OCI-LY1 (cell line): ENCODE measurements around the gene BTBD2.

ENCODE experiments used
- H2AFZ ChIP-seq: fragments of 200-600 bp; sonication (generic), shearing (Covaris generic); 2 replicates; pipeline ENCODE4 v1.6.0; 2014; ENCODE audit warnings: antibody characterized with exemption, mild to moderate bottlenecking, low read length
- H3F3A ChIP-seq: fragments of 200-600 bp; sonication (generic), shearing (Covaris generic); 2 replicates; pipeline ENCODE4 v1.6.0; 2014; ENCODE audit warnings: mild to moderate bottlenecking, antibody characterized with exemption, low read length, moderate library complexity; ENCODE audit not compliant: insufficient read depth
- H3K27ac ChIP-seq: fragments of 200-600 bp; sonication (generic); 2 replicates; pipeline ENCODE4 v1.5.1; 2014; ENCODE audit warnings: low read length, mixed run types, mild to moderate bottlenecking, low read depth; ENCODE audit not compliant: poor library complexity, severe bottlenecking
- H3K27me3 ChIP-seq: fragments of 200-600 bp; sonication (generic); 2 replicates; pipeline ENCODE4 v1.6.0; 2014; ENCODE audit warnings: antibody characterized with exemption, mild to moderate bottlenecking, low read length, moderate library complexity; ENCODE audit not compliant: insufficient read depth
- H3K36me3 ChIP-seq: fragments of 200-600 bp; sonication (generic); 2 replicates; pipeline ENCODE4 v1.6.1; 2014; ENCODE audit warnings: mild to moderate bottlenecking, antibody characterized with exemption, low read length, moderate library complexity, mixed read lengths; ENCODE audit not compliant: insufficient read depth
- H3K4me1 ChIP-seq: fragments of 200-600 bp; sonication (generic); 2 replicates; pipeline ENCODE4 v1.5.1; 2014; ENCODE audit warnings: mild to moderate bottlenecking, low read length, moderate library complexity; ENCODE audit not compliant: insufficient read depth, severe bottlenecking
- H3K4me2 ChIP-seq: fragments of 200-600 bp; sonication (generic), shearing (Covaris generic); 2 replicates; pipeline ENCODE4 v1.6.1; 2014; ENCODE audit warnings: low read length
- H3K4me3 ChIP-seq: fragments of 200-600 bp; sonication (generic); 2 replicates; pipeline ENCODE4 v1.5.1; 2014; ENCODE audit warnings: low read length, low read depth, mild to moderate bottlenecking, mixed read lengths; ENCODE audit not compliant: poor library complexity, severe bottlenecking
- H3K79me2 ChIP-seq: fragments of 200-600 bp; shearing (Covaris generic); 2 replicates; pipeline ENCODE4 v1.6.1; 2016; ENCODE audit warnings: mixed run types, low read length, mixed read lengths; ENCODE audit not compliant: insufficient read depth
- H3K9ac ChIP-seq: fragments of 200-600 bp; sonication (generic), shearing (Covaris generic); 2 replicates; pipeline ENCODE4 v1.6.1; 2014; ENCODE audit warnings: mild to moderate bottlenecking, low read length, mixed read lengths
- H3K9me2 ChIP-seq: fragments of 200-600 bp; sonication (generic), shearing (Covaris generic); 2 replicates; pipeline ENCODE4 v1.6.1; 2014; ENCODE audit warnings: low read depth, mild to moderate bottlenecking, low read length, mixed read lengths
- H3K9me3 ChIP-seq: fragments of 200-600 bp; shearing (Covaris generic); 2 replicates; pipeline ENCODE4 v1.6.1; 2014; ENCODE audit warnings: low read length, mixed read lengths
- H4K20me1 ChIP-seq: fragments of 200-600 bp; sonication (generic), shearing (Covaris generic); 2 replicates; pipeline ENCODE4 v1.6.0; 2016; ENCODE audit warnings: mild to moderate bottlenecking, low read length; ENCODE audit not compliant: insufficient read depth
- EZH2 ChIP-seq: fragments of 200-600 bp; sonication (generic), shearing (Covaris generic); IDR thresholded peaks from 2 replicates; pipeline ENCODE4 v1.8.0; 2017; ENCODE audit warnings: borderline replicate concordance, mixed run types, mild to moderate bottlenecking, antibody characterized with exemption, low read length, moderate library complexity, mixed read lengths
- TF ChIP-seq, protein P1 (sequence below): fragments of 200-600 bp; sonication (generic), shearing (Covaris generic); IDR thresholded peaks from 2 replicates; pipeline ENCODE4 v1.5.1; 2017; ENCODE audit warnings: mild to moderate bottlenecking, antibody characterized with exemption, low read length, moderate library complexity, mixed read lengths

Gene BTBD2

DNA sequence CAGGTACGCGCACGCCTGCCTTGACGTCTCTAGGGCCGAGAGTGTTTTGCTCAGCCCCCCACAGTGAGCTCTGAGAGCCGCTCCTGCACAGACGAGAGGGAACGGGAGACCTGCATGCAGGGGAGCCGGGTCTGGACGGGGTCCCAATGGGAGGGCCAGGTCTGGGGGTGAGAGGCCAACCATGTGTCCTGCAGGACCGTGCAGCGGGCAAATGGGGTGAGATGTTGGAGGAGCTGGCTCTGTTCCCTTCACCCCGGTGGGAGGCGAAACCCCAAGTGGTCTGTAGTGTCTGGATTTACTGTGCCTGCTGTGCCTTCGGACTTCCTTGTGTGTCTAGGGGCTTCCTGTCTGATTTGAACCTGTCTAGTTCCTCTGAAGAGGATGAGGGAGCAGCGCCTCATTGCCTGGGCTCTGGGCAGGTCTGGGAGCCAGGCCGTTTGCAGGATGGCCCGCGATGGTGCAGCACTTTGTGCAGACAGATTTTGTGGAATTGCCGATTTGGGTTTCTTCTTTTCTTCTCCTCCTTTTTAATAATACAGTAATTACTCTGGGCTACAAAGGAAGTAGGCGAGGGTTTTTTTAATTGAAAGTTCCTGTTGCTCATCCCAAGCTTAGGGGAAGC lies 72.5 kb downstream of the BTBD2 start:
- Histone ChIP-seq H3K27me3 (no peaks in the 10 kb centered on the region), H3K4me2 (peak overlapping the region; percentile 87), H3K4me3 (peak overlapping the region; percentile 76), H3K36me3 (0 out of 2 replicates have a peak, but pooled peaks cover 5% of the 10 kb centered on the region), H3K79me2 (peaks cover 38% of the 10 kb centered on the region), H3K4me1 (peaks cover 34% of the 10 kb centered on the region), H3F3A (peaks cover 4% of the 10 kb centered on the region; the same call in 1 of the 2 replicates), H3K9me3 (no peaks in the 10 kb centered on the region), H2AFZ (no peak overlapping the region), H4K20me1 (no peaks in the 10 kb centered on the region), H3K27ac (peak overlapping the region; percentile 84), H3K9ac (peak overlapping the region; percentile 70), H3K9me2 (no peaks in the 10 kb centered on the region)
- TF ChIP-seq, protein P1, sequence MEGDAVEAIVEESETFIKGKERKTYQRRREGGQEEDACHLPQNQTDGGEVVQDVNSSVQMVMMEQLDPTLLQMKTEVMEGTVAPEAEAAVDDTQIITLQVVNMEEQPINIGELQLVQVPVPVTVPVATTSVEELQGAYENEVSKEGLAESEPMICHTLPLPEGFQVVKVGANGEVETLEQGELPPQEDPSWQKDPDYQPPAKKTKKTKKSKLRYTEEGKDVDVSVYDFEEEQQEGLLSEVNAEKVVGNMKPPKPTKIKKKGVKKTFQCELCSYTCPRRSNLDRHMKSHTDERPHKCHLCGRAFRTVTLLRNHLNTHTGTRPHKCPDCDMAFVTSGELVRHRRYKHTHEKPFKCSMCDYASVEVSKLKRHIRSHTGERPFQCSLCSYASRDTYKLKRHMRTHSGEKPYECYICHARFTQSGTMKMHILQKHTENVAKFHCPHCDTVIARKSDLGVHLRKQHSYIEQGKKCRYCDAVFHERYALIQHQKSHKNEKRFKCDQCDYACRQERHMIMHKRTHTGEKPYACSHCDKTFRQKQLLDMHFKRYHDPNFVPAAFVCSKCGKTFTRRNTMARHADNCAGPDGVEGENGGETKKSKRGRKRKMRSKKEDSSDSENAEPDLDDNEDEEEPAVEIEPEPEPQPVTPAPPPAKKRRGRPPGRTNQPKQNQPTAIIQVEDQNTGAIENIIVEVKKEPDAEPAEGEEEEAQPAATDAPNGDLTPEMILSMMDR, result no peak
- TF ChIP-seq EZH2, result no peak

GRCh38 chr19:1942078-1942933 lies 73.2 kb downstream of the BTBD2 start:
- Histone ChIP-seq H3K27me3 (no peaks in the 10 kb centered on the region), H3K79me2 (peaks cover 36% of the 10 kb centered on the region), H3K9ac (peak overlapping the region; percentile 70), H3K27ac (peak overlapping the region; percentile 84), H3K9me2 (no peaks in the 10 kb centered on the region), H3K4me1 (peaks cover 34% of the 10 kb centered on the region), H3K36me3 (0 out of 2 replicates have a peak, but pooled peaks cover 3% of the 10 kb centered on the region), H3K4me2 (peak overlapping the region; percentile 87), H3F3A (peaks cover 4% of the 10 kb centered on the region; the same call in 1 of the 2 replicates), H3K4me3 (peak overlapping the region; percentile 76), H4K20me1 (no peaks in the 10 kb centered on the region), H2AFZ (no peak overlapping the region), H3K9me3 (no peaks in the 10 kb centered on the region)
- no peak for TF ChIP-seq EZH2
- TF ChIP-seq, protein P1, result no peak

DNA sequence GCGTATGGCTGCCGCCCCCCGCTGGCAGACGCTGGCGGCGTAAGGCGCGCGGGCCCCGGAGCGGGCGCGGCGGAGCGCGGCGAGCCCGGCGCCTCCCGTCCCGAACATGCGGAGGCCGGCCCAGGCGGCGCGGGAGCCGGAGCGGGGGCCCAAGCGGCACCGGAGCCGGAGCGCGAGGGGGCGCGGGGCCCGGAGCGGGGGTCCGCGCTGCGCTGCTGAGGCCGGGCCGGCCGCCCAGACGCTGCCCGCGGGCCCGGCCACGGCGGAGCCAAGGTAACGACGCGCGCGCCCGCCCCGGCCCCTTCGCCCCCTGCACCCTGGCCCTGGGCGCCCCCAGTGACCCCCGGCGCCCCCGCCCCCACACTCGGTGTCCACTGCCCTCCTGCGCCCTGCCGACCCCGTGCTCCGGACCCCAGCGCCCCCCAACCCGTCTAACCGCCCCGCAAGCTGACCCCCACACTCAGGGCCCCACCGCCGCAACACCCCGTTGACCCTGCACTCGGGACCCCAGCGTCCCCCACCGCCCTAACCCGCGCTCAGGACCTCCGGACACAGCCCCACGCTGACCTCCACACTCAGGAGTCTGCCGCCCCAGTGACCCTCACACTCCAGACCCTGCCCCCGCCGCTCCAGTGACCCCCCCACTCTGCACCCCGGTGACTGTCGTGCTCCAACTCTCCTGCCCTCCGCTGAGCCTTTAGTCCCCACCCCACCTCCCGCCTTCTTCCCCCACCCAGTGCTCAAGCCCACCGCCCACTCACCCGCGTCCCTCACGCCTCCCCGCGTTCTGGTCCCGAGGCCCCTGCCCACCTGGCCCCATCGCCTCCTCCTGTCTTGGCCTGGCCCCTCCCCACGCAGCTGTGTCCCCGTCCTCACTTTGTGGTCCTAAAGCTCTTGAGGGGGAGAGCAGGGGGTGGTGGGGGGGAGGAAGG lies 74.1 kb downstream of the BTBD2 start, which contains the start of gene CSNK1G2:
Gene CSNK1G2 (plus strand): TSS at position 27 of the 932 bp plus-strand sequence. CDS start 28,601 bp downstream, outside the sequence.
- no peaks in the 10 kb centered on the region for H4K20me1 ChIP-seq

More for the DNA sequence above, 74.1 kb downstream of the BTBD2 start, which contains the start of gene CSNK1G2:
- Histone ChIP-seq H2AFZ (no peak within 1 kb of the TSS), H3K27me3 (no peaks in the 10 kb centered on the region; the same call in 1 of the 2 replicates), H3K9me3 (no peaks in the 10 kb centered on the region), H3K79me2 (peaks cover 30% of the 10 kb centered on the region), H3K9ac (peak within 1 kb of the TSS; percentile 82), H3K4me1 (peaks cover 34% of the 10 kb centered on the region), H3K4me3 (peak within 1 kb of the TSS; percentile 83), H3K4me2 (peak within 1 kb of the TSS; percentile 91), H3F3A (peaks cover 4% of the 10 kb centered on the region; the same call in 1 of the 2 replicates), H3K27ac (peak within 1 kb of the TSS; percentile 84), H3K9me2 (no peaks in the 10 kb centered on the region), H3K36me3 (no peaks in the 10 kb centered on the region)
- TF ChIP-seq, protein P1, result no peak
- no peak for TF ChIP-seq EZH2
